ENCODE results near the gene HK3. TPM values are rescaled to one million over a fixed set of nuclear protein-coding genes. Genes with fewer than 3 reads are reported as not detected.

The HK3 gene
- total and polyA plus RNA-seq, 2 of the 8 experiments (the other 6 are each of a cell fraction or from before 2014, with no cell fraction given), result not detected

DNA sequence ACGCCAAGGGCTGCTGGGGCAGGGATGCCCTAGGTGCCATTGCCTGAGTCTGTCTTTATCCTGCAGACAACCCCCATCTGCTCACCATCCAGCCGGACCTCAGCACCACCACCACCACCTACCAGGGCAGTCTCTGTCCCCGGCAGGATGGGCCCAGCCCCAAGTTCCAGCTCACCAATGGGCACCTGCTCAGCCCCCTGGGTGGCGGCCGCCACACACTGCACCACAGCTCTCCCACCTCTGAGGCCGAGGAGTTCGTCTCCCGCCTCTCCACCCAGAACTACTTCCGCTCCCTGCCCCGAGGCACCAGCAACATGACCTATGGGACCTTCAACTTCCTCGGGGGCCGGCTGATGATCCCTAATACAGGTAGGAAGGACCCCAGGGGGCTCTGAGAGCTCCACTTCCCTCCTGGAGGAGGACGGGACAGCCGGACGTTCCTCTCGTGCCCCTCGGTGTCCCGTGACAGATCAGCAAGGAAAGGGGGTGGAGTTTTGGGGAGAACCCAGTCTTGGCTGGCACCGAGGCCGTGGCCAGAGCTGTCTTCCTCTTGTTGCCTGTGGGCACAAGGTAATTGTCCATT lies 24.9 kb downstream of the HK3 start:
- Histone ChIP-seq H3K56ac (replicated peaks; ENCODE audit: insufficient read length, low read depth, low read length) (no peak overlapping the region), H3K79me1 (ENCODE audit: low read depth, low read length) (no peaks in the 10 kb centered on the region), H3K4ac (replicated peaks; ENCODE audit: insufficient read length, low read depth, low read length) (no peak overlapping the region), H3K14ac (ENCODE audit: insufficient read length) (no peak overlapping the region), H2BK12ac (ENCODE audit: low read depth, low read length) (no peak overlapping the region), H3K27me3 (replicated peaks in 1 of 4; ENCODE audit: control insufficient read depth in 3 of 4, extremely low read depth in 1 of 4, insufficient read depth in 3 of 4, low read length in 3 of 4) (no peaks in the 10 kb centered on the region), H2BK15ac (ENCODE audit: low read length) (no peak overlapping the region), H2AFZ (ENCODE audit: low read length) (no peak overlapping the region), H4K5ac (ENCODE audit: insufficient read length, low read depth, low read length) (no peak overlapping the region), H3K9ac (replicated peaks in 1 of 4; ENCODE audit: extremely low read depth in 1 of 4, low read depth in 3 of 4, low read length in 3 of 4) (no peak overlapping the region), H2BK120ac (replicated peaks; ENCODE audit: low read depth, low read length) (no peak overlapping the region), H3K27ac (ENCODE audit: low read depth, low read length) (no peak overlapping the region), H3K4me2 (ENCODE audit: insufficient read depth in 1 of 2, low read depth in 2 of 2, low read length in 2 of 2) (no peak overlapping the region), H3K9me3 (ENCODE audit: insufficient read depth in 2 of 2, low read depth in 1 of 2, low read length in 1 of 2) (no peaks in the 10 kb centered on the region), H3K23me2 (ENCODE audit: low read depth, low read length) (no peaks in the 10 kb centered on the region), H3K23ac (ENCODE audit: insufficient read length) (no peak overlapping the region), H4K20me1 (replicated peaks in 1 of 2; ENCODE audit: control insufficient read depth in 1 of 2, insufficient read depth in 2 of 2, low read length in 2 of 2) (no peaks in the 10 kb centered on the region), H3K36me3 (ENCODE audit: control insufficient read depth in 2 of 4, insufficient read depth in 4 of 4, low read length in 3 of 4) (no peaks in the 10 kb centered on the region), H3K79me2 (ENCODE audit: control insufficient read depth in 1 of 2, insufficient read depth in 2 of 2, low read length in 2 of 2) (no peaks in the 10 kb centered on the region), H3K18ac (ENCODE audit: extremely low read depth, low read length) (no peak overlapping the region), H3K4me1 (replicated peaks in 1 of 4; ENCODE audit: control insufficient read depth in 3 of 4, insufficient read depth in 4 of 4, low read length in 3 of 4) (peaks cover 0 to 6% (median 1%) of the 10 kb centered on the region in 4 experiments; a peak in 4 of 7 replicates), H2BK20ac (ENCODE audit: low read length) (no peak overlapping the region), H4K91ac (replicated peaks; ENCODE audit: insufficient read length, low read length) (no peak overlapping the region), H3K4me3 (ENCODE audit: extremely low read depth in 1 of 4, insufficient read depth in 2 of 4, low read depth in 3 of 4, low read length in 4 of 4) (no peak overlapping the region), H2BK5ac (ENCODE audit: low read depth, low read length) (no peak overlapping the region), H4K8ac (ENCODE audit: extremely low read depth, insufficient read depth, low read length) (peak overlapping the region; percentile 51; the same call in 1 of the 2 replicates), H2AK5ac (ENCODE audit: low read depth, low read length) (no peak overlapping the region)
- TF ChIP-seq TEAD4 (IDR thresholded peaks at IDR 0.05; ENCODE audit: low read depth, low read length) (no peak), SIRT6 (IDR thresholded peaks at IDR 0.05; ENCODE audit: low read length) (no peak), TAF7 (optimal IDR thresholded peaks at IDR 0.05; ENCODE audit: borderline replicate concordance, low read depth, low read length) (no peak), MAFK (IDR thresholded peaks at IDR 0.05; ENCODE audit: low read depth, low read length) (no peak), YY1 (IDR thresholded peaks at IDR 0.05; ENCODE audit: low read depth, low read length) (no peak), CBX8 (IDR thresholded peaks at IDR 0.05; ENCODE audit: borderline replicate concordance, low read depth, low read length) (no peak), SIX5 (IDR thresholded peaks at IDR 0.05; ENCODE audit: low read depth, low read length) (no peak), CBX5 (IDR thresholded peaks at IDR 0.05; ENCODE audit: low read depth, low read length) (no peak), NANOG (IDR thresholded peaks at IDR 0.05; ENCODE audit: insufficient read depth, low read depth, low read length, poor library complexity, severe bottlenecking) (no peak), PHF8 (conservative IDR thresholded peaks at IDR 0.05; ENCODE audit: low read depth, low read length) (no peak), BACH1 (IDR thresholded peaks at IDR 0.05; ENCODE audit: low read length) (no peak), SP2 (IDR thresholded peaks at IDR 0.05; ENCODE audit: low read length) (no peak)
- ChIA-PET CTCF (ENCODE audit: partially characterized antibody) (interaction anchor here (0.7 to 7.2 kb wide), 11 partner anchors 8 to 213 kb away, joined by 3 to 39 read pairs (median 5); no protein-coding TSS in a partner anchor), POLR2A (ENCODE audit: partially characterized antibody) (interaction anchor here (1.3 to 1.6 kb wide), 2 partner anchors 8 to 11 kb away, joined by 5 to 6 read pairs; no protein-coding TSS in a partner anchor)
- WGBS, 2 experiments (ENCODE audit: extremely low coverage in 1 of 2, insufficient coverage in 1 of 2, insufficient read length in 1 of 2, insufficient replicate concordance in 2 of 2, low coverage in 1 of 2, low lambda C conversion rate in 2 of 2, missing lambda C conversion rate in 1 of 2), result 90% methylated on average over 20 of the region's 20 CpGs; no CpG with 5 or more reads in 1 of the 2 experiments
- DNase-seq (ENCODE audit: low read depth in 1 of 2, low spot score in 2 of 2), result no peak
- no peak for FAIRE-seq

All from H1 (cell line).